Cardiac fibroblast (primary cell): ENCODE data around the gene ZNF593.

Source experiments
- DNase-seq, 2 donors: peaks; one replicate each; pipeline versions ENCODE4 v3.0.0 to v3.0.0-alpha.2; 2010; ENCODE audit warnings: low read depth in 2 of 2
- H3K4me3 ChIP-seq, 2 donors: replicated peaks in 1 of 2; 1 replicate in 1 of 2; 2 replicates in 1 of 2; pipeline ENCODE4 v1.5.1; 2011; ENCODE audit warnings: low read depth in 2 of 2, low read length in 2 of 2, mild to moderate bottlenecking in 2 of 2, moderate library complexity in 1 of 2
- CTCF ChIP-seq: IDR thresholded peaks from one replicate; pipeline ENCODE4 v1.5.1; 2011; ENCODE audit warnings: low read depth, mild to moderate bottlenecking, low read length, inconsistent platforms

Gene ZNF593

GRCh38 chr1:26164036-26164860 is 5.5 kb upstream of the ZNF593 start:
- no peak for TF ChIP-seq CTCF
- peak overlapping the region; percentile 42 to 44 for H3K4me3 ChIP-seq
- peak in 1 of 2 donors; percentile 31 for DNase-seq

DNA sequence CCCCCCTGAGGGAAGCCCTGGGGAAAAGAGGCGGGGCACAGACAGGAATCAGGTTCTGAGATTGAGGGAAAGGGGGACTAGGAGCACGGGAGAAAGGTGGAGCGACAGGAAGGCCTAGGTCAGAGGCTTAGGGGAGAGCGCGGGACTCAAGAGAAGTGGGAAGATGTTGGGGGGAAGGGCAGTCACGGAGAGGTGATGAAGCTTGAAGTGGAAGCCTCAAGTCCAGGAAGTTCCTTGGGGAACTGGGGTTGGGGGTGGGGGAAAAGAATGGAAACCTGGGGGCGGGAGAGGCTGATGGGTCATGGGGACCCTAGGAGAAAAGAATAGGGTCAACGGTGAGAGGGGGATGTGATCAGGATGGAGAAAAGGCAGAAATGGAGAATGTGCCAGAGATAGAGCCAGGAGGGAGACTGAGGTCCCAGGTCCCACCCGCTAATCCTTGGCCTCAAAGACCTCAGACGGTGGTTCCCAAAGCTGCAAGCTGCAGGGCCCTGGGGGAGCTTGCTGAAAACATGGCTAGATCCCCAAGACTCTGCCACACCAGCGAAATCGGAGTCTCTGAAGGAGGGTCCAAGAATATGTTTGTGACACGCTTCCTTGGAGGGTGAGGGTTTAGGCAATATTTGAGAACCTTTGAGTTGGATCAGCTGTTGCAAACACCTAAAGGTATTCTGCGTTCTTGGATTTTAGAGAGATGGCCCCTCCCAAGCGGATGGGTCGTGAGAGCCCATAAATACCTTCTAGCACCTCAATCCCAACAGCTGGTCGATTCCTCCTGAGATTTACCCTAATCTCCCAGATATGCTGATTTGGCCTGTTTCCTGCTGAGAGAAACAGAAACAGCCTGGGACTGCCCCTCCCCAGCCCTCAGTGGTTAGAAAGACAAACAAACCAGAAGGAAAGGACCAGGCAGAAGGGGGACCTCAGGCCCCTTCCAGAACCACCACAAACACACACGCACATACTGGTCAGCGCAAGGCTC is 4.6 kb upstream of the ZNF593 start:
- DNase-seq: no peak
- no peak overlapping the region for H3K4me3 ChIP-seq
- no peak for TF ChIP-seq CTCF

DNA sequence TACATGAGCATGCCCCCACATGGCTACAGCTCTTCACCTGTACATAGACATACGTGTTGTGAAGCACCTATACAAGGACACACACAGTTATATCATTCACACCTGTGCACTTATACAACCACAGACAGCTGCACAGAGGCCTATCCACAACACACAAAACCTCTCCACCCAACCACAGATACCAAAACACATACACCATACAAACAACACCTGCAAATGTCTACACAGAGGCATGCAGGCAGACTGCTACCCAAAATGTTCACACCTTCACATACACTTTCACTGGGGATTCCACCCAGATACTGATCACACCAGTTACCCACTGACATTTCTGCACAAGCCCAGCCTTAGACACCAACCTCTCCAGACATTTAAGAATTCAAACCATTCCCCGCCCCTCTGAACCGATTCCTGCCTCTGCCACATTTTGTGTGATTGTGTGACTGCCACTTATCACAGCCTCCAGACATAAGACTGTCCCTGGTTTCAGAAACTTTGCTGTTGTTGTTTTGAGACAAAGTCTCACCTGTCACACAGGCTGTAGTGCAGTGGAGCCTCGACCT is 2.9 kb upstream of the ZNF593 start:
- TF ChIP-seq CTCF: no peak
- DNase-seq: no peak

GRCh38 chr1:26168410-26169197 is 1.1 kb upstream of the ZNF593 start, which contains the start of gene C1orf232:
C1orf232 (minus strand) TSS chr1:26168963; CDS start chr1:26168499, 464 bp downstream.
- no peak for DNase-seq
- no peak for TF ChIP-seq CTCF
- peak within 1 kb of the TSS; percentile 78 to 93 for H3K4me3 ChIP-seq

More for the DNA sequence above, 2.9 kb upstream of the ZNF593 start:
- no peak overlapping the region for H3K4me3 ChIP-seq

GRCh38 chr1:26169198-26169554 is 532 bp upstream of the ZNF593 start:
- no peak for DNase-seq
- H3K4me3 ChIP-seq: peak overlapping the region in 1 of 2 donors; percentile 78
- no peak for TF ChIP-seq CTCF

- TF ChIP-seq CTCF: no peak
- peak overlapping the region; percentile 78 to 93 for H3K4me3 ChIP-seq
- no peak for DNase-seq
Observed at GRCh38 chr1:26170472-26170821, 739 bp downstream of the ZNF593 start.
